A172 (cell line): ENCODE results near the gene CBARP. TPM values are rescaled to one million over a fixed set of nuclear protein-coding genes. Genes with fewer than 3 reads are reported as not detected.
A peak's percentile ranks its signal among the peaks of the same experiment; 100 is the strongest.

Experiments
- DNase-seq: peaks from one replicate; pipeline ENCODE4 v3.0.0-alpha.2; 2015; ENCODE audit warnings: low spot score
- total RNA-seq: library from RNA; depleted of rRNA; stranded (reverse); fragments of >200 nt; shearing (Covaris generic); gene quantifications from 2 replicates; pipeline ENCODE4 v1.2.3, GENCODE V29; 2014

The CBARP gene
- total RNA-seq, 1 experiment from 2014 or later: 0.95 TPM

GRCh38 chr19:1239796-1240737, 2.3 kb upstream of the CBARP start:
- DNase-seq: peak; percentile 70

GRCh38 chr19:1239420-1239795, 1.6 kb upstream of the CBARP start:
- DNase-seq: no peak

GRCh38 chr19:1238369-1239303, 831 bp upstream of the CBARP start:
- no peak for DNase-seq

GRCh38 chr19:1237027-1237659, 662 bp downstream of the CBARP start:
- no peak for DNase-seq

- DNase-seq: no peak
These were observed 1.2 kb downstream of the CBARP start for GRCh38 chr19:1236576-1236975.

- peak; percentile 54 for DNase-seq
These were observed 1.9 kb downstream of the CBARP start for GRCh38 chr19:1235625-1236538.

- no peak for DNase-seq
These were observed 2.8 kb downstream of the CBARP start for GRCh38 chr19:1234955-1235380.

- no peak for DNase-seq
These were observed 3.5 kb downstream of the CBARP start for GRCh38 chr19:1234051-1234954.

GRCh38 chr19:1233115-1233667, 4.6 kb downstream of the CBARP start:
- DNase-seq: no peak

GRCh38 chr19:1232652-1233072, 5.1 kb downstream of the CBARP start:
- no peak for DNase-seq

GRCh38 chr19:1231729-1232637, 5.8 kb downstream of the CBARP start:
- peak; percentile 75 for DNase-seq

GRCh38 chr19:1230783-1231489, 6.9 kb downstream of the CBARP start:
- no peak for DNase-seq

GRCh38 chr19:1229924-1230782, 7.7 kb downstream of the CBARP start:
- DNase-seq: no peak

GRCh38 chr19:1229056-1229923, 8.5 kb downstream of the CBARP start:
- no peak for DNase-seq

GRCh38 chr19:1228161-1228957, 9.4 kb downstream of the CBARP start:
- no peak for DNase-seq
